HG03469 (cell line): ENCODE data around the gene C11orf68.

Experiments used
- ATAC-seq: cut with Tn5 transposase; IDR thresholded peaks from one replicate; pipeline ENCODE4 v1.9.1; 2021; ENCODE audit warnings: mild to moderate bottlenecking, moderate library complexity, moderate number of reproducible peaks; ENCODE audit not compliant: unreplicated experiment

C11orf68 gene

DNA sequence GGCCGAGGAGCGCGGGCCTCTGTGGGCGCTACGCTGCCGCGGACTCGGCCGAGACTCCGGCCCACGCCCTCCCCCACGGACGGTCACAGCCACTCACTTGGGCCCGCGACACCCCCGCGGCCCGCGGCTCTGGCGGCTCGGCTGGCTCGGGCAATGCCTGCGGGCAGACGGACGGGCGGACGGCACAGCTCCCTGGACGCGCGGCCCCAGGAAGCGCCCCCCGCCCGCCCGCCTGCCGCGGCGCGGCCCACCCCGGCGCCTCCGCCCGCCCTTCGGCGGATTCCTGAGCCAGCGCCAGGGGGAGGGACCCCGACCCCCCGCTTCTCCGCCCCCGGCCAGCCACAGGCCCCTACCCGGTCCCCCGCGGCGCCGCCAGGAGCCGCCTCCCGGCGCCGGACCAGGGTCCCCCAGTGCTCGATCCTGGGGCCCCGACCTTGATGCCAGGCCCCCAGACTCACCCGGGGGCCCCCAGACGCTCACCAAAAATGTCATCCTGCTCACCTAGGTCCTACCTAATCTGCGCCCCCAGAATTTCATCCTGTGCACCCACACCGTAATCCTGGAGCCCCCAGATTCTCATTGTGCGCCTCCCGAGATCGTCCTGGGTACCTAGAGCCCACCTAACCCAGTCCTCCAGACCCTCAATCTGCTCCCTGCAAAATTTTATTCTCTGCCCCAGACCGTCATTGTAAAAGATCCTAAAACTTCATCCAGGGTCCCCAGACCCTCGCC lies 46.1 kb downstream of the C11orf68 start, which contains the start of gene EFEMP2:
EFEMP2 (minus strand) TSS at position 215 of the 732 bp plus-strand sequence. CDS start 446 bp downstream, outside the sequence.
- ATAC-seq = no peak

DNA sequence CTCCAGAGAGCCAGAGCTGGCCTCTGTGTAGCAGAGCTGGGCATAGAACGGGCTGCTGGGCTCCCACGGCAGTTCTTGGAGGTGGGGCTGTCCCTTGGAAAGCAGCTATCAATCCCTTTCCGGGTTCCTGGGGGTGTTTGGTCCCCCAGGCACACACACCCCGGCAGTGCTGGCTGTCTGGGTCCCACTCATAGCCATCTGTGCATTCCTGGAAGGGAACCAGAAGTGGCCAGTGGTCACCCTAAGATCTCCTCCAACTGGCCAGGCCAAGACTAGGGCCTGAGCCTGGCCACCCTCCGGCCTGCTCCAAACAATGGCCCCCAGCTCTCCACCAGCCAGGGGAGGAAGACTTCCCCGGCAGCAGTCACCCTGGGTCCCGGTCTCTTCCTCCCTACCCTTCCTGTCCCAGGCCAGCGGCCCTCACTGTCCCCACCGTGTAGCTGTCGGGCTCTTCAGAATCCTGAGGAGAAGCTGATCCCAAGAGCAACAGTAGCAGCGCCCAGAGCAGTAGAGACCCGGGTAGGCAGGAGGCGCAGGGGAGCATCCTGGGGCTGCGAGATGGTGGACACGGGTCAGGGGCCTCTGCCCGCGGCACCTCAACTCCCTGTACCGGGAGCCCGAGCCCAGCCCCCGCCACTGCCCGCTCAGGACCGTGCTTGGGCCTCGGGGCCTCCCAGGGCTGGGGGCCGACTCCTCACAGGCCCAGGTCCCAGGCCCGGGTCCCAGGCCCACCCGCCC lies 46.9 kb downstream of the C11orf68 start:
- ATAC-seq = no peak

DNA sequence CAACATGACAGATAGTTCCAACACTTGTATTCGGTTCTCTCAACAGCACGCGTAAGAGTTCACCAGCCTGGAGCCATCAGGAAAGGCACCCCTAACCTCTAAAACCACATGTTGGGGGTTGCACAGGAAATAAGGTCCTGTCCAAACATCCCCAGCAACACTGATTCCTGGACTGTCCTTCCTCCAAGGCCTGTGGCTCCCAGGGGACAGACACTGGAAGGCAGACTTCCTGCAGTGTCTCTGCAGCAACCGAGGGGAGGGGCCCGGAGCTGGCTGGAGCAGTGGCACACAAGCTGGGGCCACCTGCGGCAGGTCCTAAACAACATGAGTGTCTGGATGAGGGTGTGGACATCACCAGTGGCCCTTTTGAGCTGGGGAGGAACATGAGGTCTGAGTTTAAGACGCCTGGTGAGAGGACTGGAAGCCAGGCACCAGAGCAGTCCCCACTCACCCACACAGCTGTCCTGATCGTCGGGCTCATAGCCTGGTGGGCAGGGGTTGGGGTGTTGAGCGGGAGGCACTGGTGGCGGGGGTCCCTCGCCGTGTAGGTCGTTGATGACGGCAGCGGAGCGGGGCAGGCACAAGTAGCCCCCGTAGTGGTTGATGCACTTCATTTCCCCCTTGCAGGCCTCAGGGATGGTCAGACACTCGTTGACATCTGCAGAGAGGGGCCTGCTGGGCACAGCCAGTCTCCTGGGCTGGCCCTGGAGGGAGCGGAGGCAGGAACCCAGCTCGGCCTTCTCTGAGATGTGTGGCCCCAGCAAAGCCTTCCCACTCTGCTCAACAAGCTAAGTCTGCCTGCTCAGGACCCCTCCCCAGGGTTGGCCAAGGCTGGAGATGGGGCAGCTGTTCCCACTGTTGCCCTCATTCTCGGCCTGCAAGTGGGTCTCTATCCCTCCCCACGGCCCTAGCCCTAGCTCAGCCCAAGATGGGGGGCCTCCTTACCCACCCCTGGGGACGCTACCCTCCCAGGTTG lies 47.9 kb downstream of the C11orf68 start:
- ATAC-seq = no peak

DNA sequence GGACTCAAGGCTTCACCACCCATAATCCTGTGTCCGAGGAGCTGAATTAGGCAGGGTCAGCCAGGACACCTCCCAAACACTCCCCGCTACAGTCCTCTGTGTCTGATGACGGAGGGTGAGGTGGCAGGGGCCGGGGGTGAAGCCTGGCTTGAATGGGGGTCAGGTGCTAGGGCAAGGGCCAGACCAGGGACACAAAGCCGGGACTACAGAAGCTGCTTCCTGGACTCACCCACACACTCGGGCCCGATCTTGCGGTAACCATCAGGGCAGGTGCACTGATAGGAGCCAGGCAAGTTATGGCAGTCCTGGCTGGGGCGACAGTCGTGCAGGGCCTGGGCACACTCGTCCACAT lies 48.6 kb downstream of the C11orf68 start:
- ATAC-seq = no peak

DNA sequence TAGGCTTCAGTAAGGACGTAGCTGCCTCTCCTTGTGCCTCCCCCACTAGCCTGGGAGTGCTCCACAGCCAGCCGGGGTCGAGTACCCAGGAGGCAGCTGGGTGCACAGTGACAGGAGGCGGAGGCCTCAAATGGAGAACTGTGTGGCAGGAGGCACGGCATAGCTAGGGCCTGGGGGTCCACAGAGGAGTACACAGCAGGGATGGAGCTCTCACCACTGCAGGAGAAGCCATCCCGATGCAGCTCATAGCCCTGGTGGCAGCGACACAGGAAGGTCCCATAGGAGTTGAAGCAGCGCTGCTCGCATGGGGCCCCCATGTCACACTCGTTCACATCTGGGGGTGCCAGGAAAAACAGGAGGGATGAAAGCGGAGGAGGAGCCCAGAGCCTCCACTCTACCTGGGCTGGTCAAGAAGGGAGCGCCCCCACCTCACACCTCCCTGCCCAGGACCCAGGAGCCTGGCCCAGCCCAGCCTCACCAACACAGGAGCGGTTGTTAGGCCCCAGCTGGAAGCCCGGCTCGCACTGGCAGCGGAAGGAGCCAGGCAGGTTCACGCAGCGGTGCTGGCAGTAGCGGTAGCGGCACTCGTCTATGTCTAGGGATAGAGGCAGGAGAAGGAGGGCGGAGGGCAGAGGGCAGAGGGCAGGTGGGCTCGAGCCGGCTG lies 49.1 kb downstream of the C11orf68 start:
- no peak for ATAC-seq

DNA sequence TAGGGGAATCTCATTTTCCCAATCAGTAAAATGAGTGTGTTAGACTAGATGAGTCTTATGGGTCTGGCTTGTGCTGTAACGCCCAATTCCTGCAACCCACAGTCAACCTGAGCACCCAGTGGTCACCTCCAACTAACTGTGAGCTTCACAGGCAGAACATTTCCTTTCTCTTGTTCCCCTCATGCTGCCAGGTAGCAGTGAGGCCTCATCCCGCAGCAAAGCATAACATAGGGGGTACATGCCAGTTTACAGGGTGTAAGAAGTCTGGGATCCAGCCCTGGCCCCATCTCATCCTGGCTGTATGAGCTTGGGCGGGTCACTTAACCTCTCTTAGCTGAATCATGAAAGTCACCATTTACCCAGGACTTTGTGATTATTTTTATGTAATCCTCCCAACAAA lies 50.0 kb downstream of the C11orf68 start:
- ATAC-seq = no peak

DNA sequence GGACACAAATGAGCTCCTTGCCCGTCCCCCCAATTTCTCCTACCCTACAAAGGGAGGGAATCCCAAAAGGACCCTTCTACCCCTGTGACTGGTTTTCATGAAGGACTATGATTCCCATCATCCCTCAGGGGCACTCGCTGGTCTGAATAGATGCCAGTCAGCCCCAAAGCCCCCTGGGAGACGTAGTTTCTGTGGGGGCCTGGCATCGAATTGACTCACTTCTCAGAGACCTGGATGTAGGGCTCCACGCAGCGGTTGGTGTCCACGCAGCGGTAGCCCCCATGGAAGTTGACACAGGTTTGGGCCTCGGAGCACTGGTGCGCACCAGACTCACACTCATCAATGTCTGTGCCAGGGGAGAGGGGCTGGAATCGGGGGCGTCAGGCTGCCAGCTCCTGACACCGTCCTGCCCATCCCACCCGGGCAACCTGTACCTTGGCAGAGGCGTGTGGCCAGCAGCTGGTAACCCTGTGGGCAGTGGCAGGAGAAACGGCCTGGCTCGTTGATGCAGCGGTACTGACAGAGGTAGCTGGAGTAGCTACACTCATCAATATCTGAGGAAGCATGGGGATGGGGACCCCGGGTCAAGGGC lies 50.7 kb downstream of the C11orf68 start:
- no peak for ATAC-seq

DNA sequence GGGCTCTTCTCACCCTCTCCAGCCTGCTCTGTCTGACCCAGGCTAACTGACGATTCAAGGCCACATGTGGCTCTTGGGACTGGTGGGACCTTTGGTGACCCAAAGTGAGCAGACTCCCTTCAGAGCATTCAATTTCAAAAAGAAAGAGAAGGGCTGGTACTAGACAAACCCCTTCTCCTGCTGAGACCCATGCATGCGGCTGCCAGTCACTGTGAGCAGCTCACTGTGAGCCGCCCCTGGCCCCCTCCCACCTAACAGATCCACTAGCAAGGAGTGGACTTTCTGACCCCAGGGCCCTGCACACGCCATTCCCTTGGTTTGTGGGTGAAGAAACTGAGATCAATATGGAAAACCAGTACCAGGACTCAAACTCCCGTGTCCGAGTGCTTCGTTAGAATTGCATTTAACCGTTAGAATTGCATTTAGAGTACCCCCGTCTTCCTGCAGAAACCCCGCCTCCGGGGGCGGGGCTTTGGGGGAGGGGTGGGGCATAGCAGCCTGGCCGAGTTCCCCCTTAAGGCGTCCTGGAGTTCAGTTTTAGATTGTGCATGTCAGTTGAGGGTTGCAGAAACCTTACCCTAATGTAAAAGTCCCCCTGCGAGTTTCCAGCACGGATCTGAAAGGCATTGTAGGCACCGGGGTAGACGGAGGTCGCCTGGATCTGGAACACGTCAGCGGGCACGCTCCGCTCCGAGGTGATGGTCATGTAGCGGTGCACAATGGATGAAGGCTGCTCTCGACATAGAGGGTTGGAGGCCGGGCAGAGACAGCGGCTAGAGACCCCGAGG lies 51.4 kb downstream of the C11orf68 start:
- ATAC-seq = no peak
